H9 (cell line): ENCODE data around the gene IL6ST. TPM values are rescaled to one million over a fixed set of nuclear protein-coding genes. Genes with fewer than 3 reads are reported as not detected.

Source experiments
- DNase-seq: peaks from one replicate; pipeline ENCODE4 v3.0.0-alpha.2; 2017
- H2AFZ ChIP-seq: one replicate; pipeline ENCODE4 v1.6.1; 2013; ENCODE audit warnings: mild to moderate bottlenecking, low read length, control low read depth, moderate library complexity
- H2AK5ac ChIP-seq: 2 replicates; pipeline ENCODE4 v1.6.1; 2013; ENCODE audit warnings: low read length, control low read depth, mixed read lengths; ENCODE audit not compliant: insufficient read length
- H2BK120ac ChIP-seq: one replicate; pipeline ENCODE4 v1.6.1; 2013; ENCODE audit warnings: low read depth, mild to moderate bottlenecking, low read length, control low read depth, inconsistent platforms; ENCODE audit not compliant: poor library complexity, severe bottlenecking
- H2BK12ac ChIP-seq: 2 replicates; pipeline ENCODE4 v1.6.1; 2013; ENCODE audit warnings: low read length, control low read depth, mixed read lengths, low read depth; ENCODE audit not compliant: insufficient read length
- H2BK15ac ChIP-seq: 2 replicates; pipeline ENCODE4 v1.6.1; 2013; ENCODE audit warnings: low read depth, low read length, control low read depth
- H2BK20ac ChIP-seq: one replicate; pipeline ENCODE4 v1.6.1; 2013; ENCODE audit warnings: low read depth, mild to moderate bottlenecking, low read length, control low read depth, inconsistent platforms; ENCODE audit not compliant: poor library complexity, severe bottlenecking
- H2BK5ac ChIP-seq: 2 replicates; pipeline ENCODE4 v1.6.1; 2013; ENCODE audit warnings: low read length, control low read depth, mixed read lengths; ENCODE audit not compliant: insufficient read length
- H3K14ac ChIP-seq: 2 replicates; pipeline ENCODE4 v1.6.1; 2013; ENCODE audit warnings: low read length, control low read depth; ENCODE audit not compliant: insufficient read depth
- H3K18ac ChIP-seq: 2 replicates; pipeline ENCODE4 v1.6.1; 2013; ENCODE audit warnings: low read depth, mild to moderate bottlenecking, mixed read lengths, low read length, control low read depth; ENCODE audit not compliant: insufficient read length
- H3K23ac ChIP-seq: 2 replicates; pipeline ENCODE4 v1.6.1; 2013; ENCODE audit warnings: low read length, control low read depth, mixed read lengths, low read depth; ENCODE audit not compliant: insufficient read length
- H3K23me2 ChIP-seq: 2 replicates; pipeline ENCODE4 v1.6.1; 2013; ENCODE audit warnings: low read depth, mild to moderate bottlenecking, mixed read lengths, low read length, control low read depth; ENCODE audit not compliant: insufficient read length, poor library complexity, severe bottlenecking
- H3K27ac ChIP-seq: 2 replicates; pipeline ENCODE4 v1.5.1; 2013; ENCODE audit warnings: low read length, control low read depth, mixed read lengths, low read depth; ENCODE audit not compliant: insufficient read length
- H3K27me3 ChIP-seq: 2 replicates; pipeline ENCODE4 v1.6.1; 2013; ENCODE audit warnings: low read length, control low read depth, inconsistent platforms; ENCODE audit not compliant: insufficient read depth
- H3K4ac ChIP-seq: 2 replicates; pipeline ENCODE4 v1.6.1; 2013; ENCODE audit warnings: low read depth, mild to moderate bottlenecking, control low read depth, inconsistent platforms, low read length, moderate library complexity
- H3K4me1 ChIP-seq: 2 replicates; pipeline ENCODE4 v1.6.1; 2013; ENCODE audit warnings: low read length, control low read depth, inconsistent platforms; ENCODE audit not compliant: insufficient read depth
- H3K4me2 ChIP-seq: 2 replicates; pipeline ENCODE4 v1.6.1; 2013; ENCODE audit warnings: low read length, control low read depth, mixed read lengths; ENCODE audit not compliant: insufficient read length, insufficient read depth
- H3K56ac ChIP-seq: 2 replicates; pipeline ENCODE4 v1.6.1; 2013; ENCODE audit warnings: low read depth, mild to moderate bottlenecking, mixed read lengths, low read length, control low read depth; ENCODE audit not compliant: insufficient read length
- H3K79me1 ChIP-seq: 2 replicates; pipeline ENCODE4 v1.6.1; 2013; ENCODE audit warnings: low read depth, mild to moderate bottlenecking, moderate library complexity, low read length, control low read depth, inconsistent platforms; ENCODE audit not compliant: insufficient read depth, poor library complexity, severe bottlenecking
- H3K79me2 ChIP-seq: 2 replicates; pipeline ENCODE4 v1.6.1; 2013; ENCODE audit warnings: low read length, control low read depth, inconsistent platforms; ENCODE audit not compliant: insufficient read depth
- H3K9ac ChIP-seq: 2 replicates; pipeline ENCODE4 v1.6.1; 2013; ENCODE audit warnings: low read length, control low read depth, mixed read lengths; ENCODE audit not compliant: insufficient read length; ENCODE audit errors: extremely low read depth
- H3K9me3 ChIP-seq: one replicate; pipeline ENCODE4 v1.6.1; 2013; ENCODE audit warnings: low read depth, low read length, inconsistent platforms; ENCODE audit not compliant: control insufficient read depth
- H3T11ph ChIP-seq: one replicate; pipeline ENCODE4 v1.6.1; 2013; ENCODE audit warnings: mild to moderate bottlenecking, low read length, control low read depth, inconsistent platforms
- H4K20me1 ChIP-seq: one replicate; pipeline ENCODE4 v1.6.1; 2013; ENCODE audit not compliant: control insufficient read depth, insufficient read length, insufficient read depth
- H4K5ac ChIP-seq: 2 replicates; pipeline ENCODE4 v1.6.1; 2013; ENCODE audit warnings: low read depth, mild to moderate bottlenecking, mixed read lengths, low read length, control low read depth; ENCODE audit not compliant: insufficient read length
- H4K8ac ChIP-seq: replicated peaks from 2 replicates; pipeline ENCODE4 v1.6.1; 2013; ENCODE audit warnings: low read length, control low read depth, mixed read lengths, low read depth; ENCODE audit not compliant: insufficient read length
- H4K91ac ChIP-seq: 2 replicates; pipeline ENCODE4 v1.6.1; 2013; ENCODE audit warnings: low read depth, mild to moderate bottlenecking, moderate library complexity, mixed read lengths, low read length, control low read depth; ENCODE audit not compliant: insufficient read length
- H3K27ac Mint-ChIP-seq, 3 experiments: 2 replicates in 2 of 3; 3 replicates in 1 of 3; pipeline ENCODE4 v1.8.0; 2020 to 2021; ENCODE audit warnings: mixed read lengths in 3 of 3, mild to moderate bottlenecking in 1 of 3, moderate library complexity in 1 of 3
- H3K27me3 Mint-ChIP-seq: 2 replicates; pipeline ENCODE4 v1.8.0; 2021; ENCODE audit warnings: low read depth, mild to moderate bottlenecking, moderate library complexity, mixed read lengths
- H3K36me3 Mint-ChIP-seq, 3 experiments: 2 replicates in 2 of 3; 3 replicates in 1 of 3; pipeline ENCODE4 v1.8.0; 2020 to 2021; ENCODE audit warnings: low read depth in 3 of 3, mixed read lengths in 3 of 3; ENCODE audit not compliant: insufficient read depth in 1 of 3
- H3K4me1 Mint-ChIP-seq, 2 experiments: 2 replicates each; pipeline ENCODE4 v1.8.0; 2020; ENCODE audit warnings: mixed read lengths in 2 of 2
- H3K4me3 Mint-ChIP-seq, 2 experiments: 2 replicates in 1 of 2; 3 replicates in 1 of 2; pipeline ENCODE4 v1.8.0; 2020 to 2021; ENCODE audit warnings: mild to moderate bottlenecking in 2 of 2, mixed read lengths in 2 of 2, moderate library complexity in 1 of 2
- H3K9me3 Mint-ChIP-seq, 2 experiments: 2 replicates in 1 of 2; 3 replicates in 1 of 2; pipeline ENCODE4 v1.8.0; 2020; ENCODE audit warnings: mild to moderate bottlenecking in 2 of 2, mixed read lengths in 2 of 2, moderate library complexity in 1 of 2
- CTCF ChIP-seq: fragments of 200-600 bp; sonication (generic); conservative IDR thresholded peaks from 3 replicates; pipeline ENCODE4 v1.8.0; 2021; ENCODE audit warnings: antibody characterized with exemption, mild to moderate bottlenecking
- WGBS: extraction: QIAGEN DNeasy Blood & Tissue Kit; methylation state at CpG from one replicate; pipeline ENCODE4 v1.1.7; 2013; ENCODE audit warnings: missing lambda C conversion rate, low lambda C conversion rate, mixed read lengths; ENCODE audit not compliant: insufficient read length; ENCODE audit errors: extremely low coverage; 5-methylcytosine and 5-hydroxymethylcytosine counted together
- total RNA-seq: library from RNA; stranded (reverse); gene quantifications from 2 replicates; pipeline ENCODE4 v1.2.1, GENCODE V29; 2021

IL6ST gene
- total RNA-seq, 1 experiment from 2014 or later: 11.1 TPM

- Histone ChIP-seq H3K4me2 (no peak overlapping the region), H3K4ac (no peak overlapping the region), H2BK20ac (no peak overlapping the region), H2BK120ac (no peak overlapping the region), H3K27me3 (no peaks in the 10 kb centered on the region), H2AFZ (no peak overlapping the region), H2AK5ac (no peak overlapping the region), H3K4me1 (no peaks in the 10 kb centered on the region), H3K79me1 (no peaks in the 10 kb centered on the region), H4K20me1 (no peaks in the 10 kb centered on the region), H4K8ac (no peak overlapping the region), H3K9me3 (no peaks in the 10 kb centered on the region), H3K9ac (no peak overlapping the region), H2BK5ac (no peak overlapping the region), H3K14ac (no peak overlapping the region), H3K23ac (no peak overlapping the region), H4K91ac (no peak overlapping the region), H2BK12ac (no peak overlapping the region), H3K27ac (no peak overlapping the region), H3K56ac (no peak overlapping the region), H3K79me2 (no peaks in the 10 kb centered on the region), H4K5ac (no peak overlapping the region), H2BK15ac (no peak overlapping the region), H3T11ph (no peak overlapping the region), H3K18ac (no peak overlapping the region), H3K23me2 (no peaks in the 10 kb centered on the region)
- TF ChIP-seq CTCF: no peak
- no peaks in the 10 kb centered on the region for H3K4me1 Mint-ChIP-seq
- H3K36me3 Mint-ChIP-seq: 0 out of 7 replicates have a peak, but pooled peaks cover 0 to 4% (median 0%) of the 10 kb centered on the region in 3 experiments
- no peak overlapping the region; a peak in 1 of 7 replicates for H3K27ac Mint-ChIP-seq
- no peak overlapping the region for H3K4me3 Mint-ChIP-seq
- WGBS: no CpG with 5 or more reads among the region's 7 CpGs
- DNase-seq: no peak
- no peaks in the 10 kb centered on the region for H3K27me3 Mint-ChIP-seq
- no peaks in the 10 kb centered on the region for H3K9me3 Mint-ChIP-seq
Measured at GRCh38 chr5:55960779-55961178, 34.0 kb downstream of the IL6ST start.
